Stimulated activated CD8-positive, alpha-beta memory T cell treated with anti-CD3 and anti-CD28 coated beads, Interleukin-12 subunit alpha, Interleukin-12 subunit beta, amount 100 ng/mL, for 24 hours (primary cell): ENCODE data around the gene CBR1.
A peak's percentile ranks its signal among the peaks of the same experiment; 100 is the strongest.
"Not testable (repeated sequence)": the region's sequence is repeated elsewhere in the genome, so short reads cannot be mapped to it uniquely, and the experiment has no call there.

Source experiments
- DNase-seq: peaks from one replicate; pipeline ENCODE4 v3.0.0-alpha.2; 2020; ENCODE audit errors: extremely low read depth

Gene CBR1

DNA sequence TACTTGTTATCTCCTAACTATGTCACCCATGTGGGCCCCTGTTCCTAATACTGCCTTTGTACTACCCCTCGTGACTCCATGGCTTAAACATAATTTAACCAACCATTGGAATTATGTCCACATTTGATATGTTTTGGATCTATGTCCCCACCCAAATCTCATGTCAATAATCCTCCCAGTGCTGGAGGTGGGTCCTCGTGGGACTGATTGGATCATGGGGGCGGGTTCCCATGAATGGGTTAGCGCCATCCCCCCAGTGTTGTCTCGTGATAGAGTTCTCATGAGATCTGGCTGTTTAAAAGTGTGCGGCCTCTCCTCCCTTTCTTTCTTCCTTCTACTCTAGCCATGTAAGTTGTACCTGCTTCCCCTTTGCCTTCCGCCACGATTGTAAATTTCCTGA, 9.8 kb downstream of the CBR1 start:
- DNase-seq: no peak

DNA sequence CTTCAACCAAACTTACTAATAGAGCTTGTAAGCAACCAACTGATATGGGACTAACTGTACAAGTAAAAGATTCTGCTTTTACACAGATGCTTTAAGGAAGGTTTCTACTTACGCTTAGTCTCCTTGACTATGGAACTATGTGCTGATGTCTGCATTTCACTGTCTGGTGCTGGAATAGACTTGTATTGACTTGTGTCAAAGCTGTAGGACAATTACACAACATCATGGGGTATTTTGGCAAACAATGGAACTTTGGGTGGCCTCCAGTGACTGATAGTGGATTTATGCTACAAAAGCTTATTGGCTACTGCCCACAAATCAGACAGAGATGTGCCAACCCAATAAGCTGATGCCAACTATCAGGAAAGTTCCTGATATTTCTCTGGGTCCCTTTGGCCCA, 10.6 kb downstream of the CBR1 start:
- DNase-seq: no peak

DNA sequence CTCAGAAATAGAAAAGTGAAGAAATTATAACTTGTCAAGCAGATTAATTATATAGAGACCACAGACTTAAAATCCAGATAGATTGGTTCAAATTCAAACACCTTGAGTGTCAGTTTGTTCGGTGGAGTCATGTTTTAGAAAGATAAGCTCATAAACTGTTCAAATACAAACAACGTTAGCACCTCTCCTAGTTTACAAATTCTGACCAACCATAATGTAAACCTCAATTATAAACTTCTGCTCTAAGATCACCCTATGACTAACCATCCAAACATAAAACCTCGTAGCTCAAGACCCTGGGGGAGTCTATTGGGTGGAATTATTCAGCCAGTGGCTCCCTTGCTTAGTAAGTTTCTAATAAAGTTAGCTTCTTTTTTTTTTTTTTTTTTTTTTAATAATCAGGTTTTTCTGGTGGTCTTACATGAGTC, 12.4 kb downstream of the CBR1 start:
- no peak for DNase-seq

DNA sequence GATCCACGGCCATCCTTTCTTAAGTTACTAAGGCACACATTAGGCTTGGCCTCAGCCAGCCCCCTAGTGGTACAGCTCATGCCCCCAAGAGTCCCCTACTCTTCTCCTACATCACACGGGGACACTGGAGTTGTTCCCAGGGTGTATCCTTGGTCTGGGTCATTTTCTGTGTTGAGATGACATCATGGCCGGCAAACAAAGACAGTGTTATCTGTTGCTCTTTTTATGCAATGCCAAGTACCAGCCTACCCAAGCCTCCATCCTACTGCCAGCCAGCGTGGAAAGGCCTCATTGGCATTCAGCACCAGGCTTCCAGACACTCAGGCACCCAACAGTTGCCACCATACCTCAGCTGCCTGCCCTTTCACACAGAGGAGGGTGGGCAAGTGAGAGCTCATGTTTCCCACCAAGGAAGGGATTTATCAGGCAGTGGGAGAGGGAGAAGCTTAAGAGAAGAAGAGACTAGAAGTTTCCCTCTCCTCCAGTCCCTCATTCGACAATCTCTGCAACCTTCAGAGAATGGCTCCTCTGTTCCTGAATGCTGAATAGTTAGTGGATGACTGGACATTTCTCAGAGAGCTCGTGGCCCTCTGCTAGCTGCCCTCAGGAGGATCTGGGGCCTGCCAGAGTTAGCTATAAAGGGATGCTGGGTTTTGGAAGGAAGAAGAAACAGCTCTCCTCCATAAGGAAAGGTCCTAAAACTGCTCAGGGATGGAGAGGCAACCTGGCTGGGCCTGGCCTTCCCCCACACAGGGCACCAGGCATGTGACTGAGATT, 17.7 kb downstream of the CBR1 start:
- DNase-seq: no peak

DNA sequence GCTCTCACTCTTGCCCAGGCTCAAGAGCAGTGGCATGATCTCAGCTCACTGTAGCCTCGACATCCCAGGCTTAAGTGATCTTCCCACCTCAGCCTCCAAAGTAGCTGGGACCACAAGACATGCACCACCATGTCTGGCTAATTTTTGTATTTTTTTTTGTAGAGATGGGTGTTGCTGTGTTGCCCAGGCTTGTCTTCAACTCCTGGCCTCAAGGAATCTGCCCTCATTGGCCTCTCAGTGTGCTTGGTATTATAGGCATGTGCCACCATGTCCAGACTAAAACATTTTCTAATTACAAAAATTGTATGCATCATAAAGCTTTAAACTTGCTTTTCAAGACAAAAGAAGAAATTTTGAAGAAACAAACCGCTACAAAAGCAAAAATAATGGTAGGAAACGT, 20.1 kb downstream of the CBR1 start:
- no peak for DNase-seq

DNA sequence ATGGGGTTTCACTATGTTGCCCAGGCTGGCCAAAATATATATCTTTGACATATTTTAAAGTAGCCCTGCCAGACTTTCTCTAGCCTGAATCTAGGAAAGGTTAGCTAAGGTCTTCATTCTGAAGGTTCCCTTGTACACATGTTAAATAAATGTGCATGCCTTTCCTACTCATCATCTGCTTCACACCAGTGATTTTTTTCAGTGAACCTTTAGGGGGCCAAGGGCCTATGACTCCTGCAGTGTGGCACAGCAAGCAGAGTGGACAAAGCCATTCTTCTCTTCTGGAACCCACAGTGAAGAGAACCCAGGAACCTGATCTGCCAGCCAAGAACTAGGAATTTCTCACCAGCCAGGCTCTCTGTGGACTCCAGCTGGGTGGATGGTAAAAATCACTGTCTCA, 22.9 kb downstream of the CBR1 start:
- DNase-seq: no peak

DNA sequence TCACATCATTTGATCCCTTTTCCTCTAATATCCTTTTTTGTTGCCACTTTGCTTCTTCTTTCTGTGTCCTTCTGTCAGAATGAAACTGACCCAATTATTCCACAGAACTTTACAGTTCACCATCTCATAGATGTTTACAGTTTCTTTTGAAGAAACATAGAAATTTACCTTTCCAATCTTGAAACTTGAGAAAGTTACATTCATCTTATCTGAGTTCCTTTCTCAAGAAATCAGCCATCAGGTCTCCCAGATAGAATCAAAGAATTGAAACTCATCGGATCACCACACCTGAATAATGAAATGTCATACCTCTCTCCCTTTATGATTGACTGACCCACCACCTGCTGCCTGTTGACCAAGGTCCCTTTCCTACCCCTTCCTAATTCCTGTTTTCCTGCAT, 23.7 kb downstream of the CBR1 start:
- DNase-seq: no peak

DNA sequence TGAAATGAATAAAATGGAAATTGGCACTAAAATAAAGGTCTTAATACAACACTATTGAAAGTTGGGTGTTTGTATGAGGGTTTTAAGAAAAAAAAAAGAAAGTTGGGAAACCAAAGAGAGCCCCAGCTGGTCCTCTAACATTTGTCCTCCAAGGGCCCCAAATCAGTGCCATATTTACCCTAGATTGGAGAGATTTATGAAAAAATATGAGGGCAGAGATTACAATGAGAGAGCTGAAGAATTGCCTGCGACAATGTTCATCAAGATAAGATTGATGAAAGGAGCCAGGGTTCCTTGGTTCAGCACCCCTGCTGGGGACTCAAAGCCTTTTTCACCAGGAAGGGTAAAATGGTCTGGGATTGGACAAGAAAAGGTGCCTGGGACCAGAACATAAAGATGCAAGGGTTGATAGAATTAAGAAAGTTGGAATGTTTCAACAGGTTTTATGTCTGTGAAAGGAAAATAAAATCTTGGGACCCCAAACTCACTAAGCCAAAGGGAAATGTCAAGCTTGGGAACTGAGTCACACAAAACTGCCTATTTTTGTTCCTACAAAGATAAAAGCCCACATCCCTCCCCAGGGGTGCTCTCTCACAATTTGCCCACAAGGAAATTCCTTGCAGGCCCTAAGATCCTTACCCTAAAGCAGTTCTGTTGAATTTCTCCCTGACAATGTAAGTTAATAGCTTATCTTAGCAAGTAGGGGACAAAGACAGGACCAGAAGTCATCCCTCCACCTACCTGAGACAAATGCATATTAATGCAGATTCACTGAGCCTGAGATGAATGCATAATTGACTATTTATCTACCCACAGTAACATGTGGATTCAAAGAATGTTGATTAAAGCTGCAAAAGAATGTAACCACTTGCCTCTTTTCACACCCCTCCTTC, 26.8 kb downstream of the CBR1 start:
- no peak for DNase-seq

DNA sequence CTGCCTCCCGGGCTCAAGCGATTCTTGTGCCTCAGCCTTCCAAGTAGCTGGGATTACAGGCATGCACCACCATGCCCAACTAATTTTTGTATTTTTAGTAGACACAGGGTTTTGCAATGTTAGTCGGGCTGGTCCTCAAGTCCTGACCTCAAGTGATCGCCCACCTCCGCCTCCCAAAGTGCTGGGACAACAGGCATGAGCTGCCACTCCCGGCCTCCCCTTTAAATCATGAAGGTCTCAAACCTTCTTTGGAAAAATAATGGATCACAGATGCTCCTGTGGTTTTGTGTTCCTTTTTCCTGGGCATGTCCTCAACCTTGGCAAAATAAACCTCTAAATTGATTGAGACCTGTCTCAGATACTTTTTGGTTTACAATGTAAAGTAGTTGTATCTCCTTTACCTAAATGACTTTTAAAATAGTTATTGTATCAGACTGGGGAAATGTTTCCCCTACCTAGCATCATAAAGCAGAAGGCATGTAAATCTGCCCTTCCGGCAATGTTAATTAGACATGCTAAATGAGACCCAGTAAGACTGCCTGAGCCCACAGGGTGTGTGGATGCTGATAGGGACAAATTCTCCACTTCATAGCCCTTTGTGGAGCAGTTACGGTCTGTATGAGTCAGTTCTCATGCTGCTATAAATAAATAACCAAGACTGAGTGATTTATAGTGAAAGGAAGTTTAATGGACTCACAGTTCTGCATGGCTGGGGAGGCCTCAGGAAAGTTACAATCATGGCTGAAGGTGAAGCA, 27.8 kb downstream of the CBR1 start:
- no peak for DNase-seq

DNA sequence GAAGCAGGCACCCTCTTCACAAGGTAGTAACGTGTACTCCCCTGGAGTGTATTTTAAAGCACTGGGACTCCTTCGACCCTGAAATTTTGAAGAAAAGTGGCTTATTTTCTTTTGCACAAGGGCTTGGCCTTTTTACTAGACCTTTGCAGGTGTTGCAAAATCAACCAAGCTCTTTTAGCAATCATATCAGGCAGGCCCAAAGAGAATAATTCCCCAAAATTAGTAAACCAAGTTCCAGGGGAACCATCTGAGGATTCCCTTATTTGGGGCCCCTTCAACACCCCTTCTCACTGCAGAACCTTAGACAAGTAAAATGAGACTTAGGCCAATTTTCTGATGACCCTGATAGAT, 28.3 kb downstream of the CBR1 start:
- DNase-seq: no peak

DNA sequence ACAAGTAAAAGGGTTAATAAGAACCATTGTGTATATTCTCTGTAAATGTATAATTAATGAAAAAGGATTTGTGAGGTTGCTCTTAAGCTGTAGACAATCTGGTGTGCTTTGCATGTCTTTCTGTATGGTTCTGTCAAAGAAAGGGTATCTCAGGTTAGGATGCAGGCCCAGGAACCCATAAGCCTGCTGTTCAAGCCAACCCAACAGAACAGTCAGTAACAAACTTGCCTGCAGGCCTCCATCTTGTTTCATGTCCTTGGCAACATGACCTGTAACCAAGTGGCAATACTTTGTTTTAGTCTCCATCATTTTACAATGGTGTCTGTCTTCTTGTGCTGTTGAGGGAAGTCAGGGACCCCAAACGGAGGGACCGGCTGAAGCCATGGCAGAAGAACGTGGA, 29.2 kb downstream of the CBR1 start:
- DNase-seq: no peak

DNA sequence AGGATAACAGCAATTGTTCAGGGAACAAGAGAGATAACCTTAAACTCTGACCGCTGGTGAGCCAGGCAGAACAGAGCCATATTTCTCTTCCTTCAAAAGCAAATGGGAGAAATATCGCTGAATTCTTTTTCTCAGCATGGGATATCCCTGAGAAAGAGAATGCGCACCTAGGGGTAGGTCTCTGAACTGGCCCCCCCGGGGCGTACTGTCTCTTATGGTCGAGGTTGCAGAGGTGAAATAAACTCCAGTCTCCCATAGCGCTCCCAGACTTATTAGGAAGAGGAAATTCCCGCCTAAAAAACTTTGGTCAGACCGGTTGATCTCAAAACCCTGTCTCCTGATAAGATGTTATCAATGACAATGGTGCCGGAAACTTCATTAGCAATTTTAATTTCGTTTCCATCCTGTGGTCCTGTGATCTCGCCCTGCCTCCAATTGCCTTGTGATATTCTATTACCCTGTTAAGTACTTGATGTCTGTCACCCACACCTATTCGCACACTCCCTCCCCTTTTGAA, 29.9 kb downstream of the CBR1 start:
- DNase-seq: not testable (repeated sequence)

DNA sequence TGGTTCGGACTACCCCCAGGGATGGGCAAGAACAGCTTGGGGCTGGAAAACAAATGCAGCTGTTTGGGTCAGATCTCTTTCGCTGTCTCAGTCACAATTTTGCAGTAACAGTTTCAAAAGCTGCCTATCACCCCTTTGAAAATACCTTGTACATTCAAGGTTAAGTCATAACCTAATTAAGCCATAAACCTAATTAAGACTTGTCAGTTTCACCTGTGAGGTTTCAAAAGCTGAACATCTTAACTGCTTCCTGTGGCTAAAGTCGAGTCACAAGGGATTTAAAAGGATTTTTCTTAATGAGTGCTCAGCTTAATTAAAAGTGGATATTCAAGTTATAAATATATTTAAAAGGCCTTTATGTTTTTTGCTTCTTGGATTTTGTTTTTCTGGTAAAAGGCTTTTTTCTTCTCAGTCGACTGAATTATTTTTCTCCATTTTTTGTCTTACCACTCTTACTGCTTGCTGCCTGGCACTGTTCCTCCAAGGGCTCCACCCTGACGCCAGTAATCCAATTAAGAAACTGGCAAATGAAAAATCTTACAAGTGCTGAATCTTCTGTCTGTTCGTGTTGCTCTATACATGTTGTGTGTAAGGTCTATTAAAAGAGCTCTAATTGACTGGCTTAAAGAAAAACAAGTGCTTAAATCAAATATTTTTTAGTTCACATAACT, 31.3 kb downstream of the CBR1 start:
- DNase-seq: no peak

DNA sequence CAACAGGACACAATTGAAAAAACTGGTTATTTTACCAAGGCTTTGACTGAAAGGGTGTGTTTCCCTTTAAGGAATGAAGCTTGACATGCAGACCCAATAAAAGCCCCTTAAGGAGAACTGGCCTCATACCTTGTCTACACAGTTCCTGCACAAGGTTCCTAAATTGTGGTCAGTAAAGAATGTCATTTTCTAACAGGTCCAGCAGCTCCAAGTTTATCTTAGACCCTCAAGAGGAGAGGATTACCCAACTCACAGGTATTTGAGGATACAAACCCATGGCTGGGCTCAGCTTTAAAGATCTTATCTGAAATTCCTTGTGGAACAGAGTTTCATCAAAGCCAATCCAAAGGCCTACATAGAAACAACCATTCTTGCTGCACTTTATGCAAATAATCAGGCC, 33.6 kb downstream of the CBR1 start:
- DNase-seq: no peak

DNA sequence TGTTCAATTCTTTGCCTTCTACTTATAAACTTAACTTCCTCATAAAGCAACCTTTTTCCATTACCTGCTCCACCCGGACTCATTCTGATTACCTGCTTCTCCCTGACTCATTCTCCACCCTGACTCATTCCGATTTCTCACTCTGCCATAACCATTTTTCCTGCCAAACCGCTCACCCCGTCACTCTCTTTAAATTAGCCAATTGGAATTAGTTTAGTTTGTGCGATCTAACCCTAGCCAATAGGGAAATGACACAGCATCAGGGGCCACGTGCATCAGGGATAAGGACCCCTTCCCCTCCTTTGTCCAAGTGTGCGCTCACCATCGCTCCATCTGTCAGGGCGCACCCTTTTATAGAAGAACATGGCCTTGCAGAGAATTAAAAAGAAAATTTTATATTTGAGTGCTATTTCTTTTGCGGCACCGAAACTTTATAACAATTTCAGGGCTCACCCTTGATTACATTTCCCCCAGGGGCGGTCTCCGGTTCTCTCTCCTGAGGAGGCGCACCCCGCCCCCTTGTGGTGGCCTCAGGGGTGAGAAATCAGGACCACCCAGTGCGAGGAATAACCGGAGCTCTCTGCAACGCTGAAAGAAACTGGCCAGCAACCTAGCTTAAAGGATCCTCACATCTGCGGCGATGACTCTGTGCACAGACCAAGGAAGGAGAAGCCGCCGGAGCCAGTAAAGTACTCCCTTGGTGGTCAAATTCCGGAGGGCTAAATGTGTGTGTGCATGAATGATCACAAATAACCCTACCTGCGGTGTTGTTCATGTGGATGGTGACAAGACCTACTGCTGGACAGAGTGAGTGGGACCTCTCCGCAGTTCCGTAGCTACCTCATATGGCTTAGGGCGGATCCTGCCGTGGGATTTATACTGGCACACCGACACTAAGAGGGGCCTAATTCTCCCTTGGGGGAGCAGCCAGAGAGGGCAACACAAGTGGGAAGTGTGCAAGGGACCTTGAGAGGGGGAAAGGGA, 34.8 kb downstream of the CBR1 start:
- peak; percentile 15 for DNase-seq

DNA sequence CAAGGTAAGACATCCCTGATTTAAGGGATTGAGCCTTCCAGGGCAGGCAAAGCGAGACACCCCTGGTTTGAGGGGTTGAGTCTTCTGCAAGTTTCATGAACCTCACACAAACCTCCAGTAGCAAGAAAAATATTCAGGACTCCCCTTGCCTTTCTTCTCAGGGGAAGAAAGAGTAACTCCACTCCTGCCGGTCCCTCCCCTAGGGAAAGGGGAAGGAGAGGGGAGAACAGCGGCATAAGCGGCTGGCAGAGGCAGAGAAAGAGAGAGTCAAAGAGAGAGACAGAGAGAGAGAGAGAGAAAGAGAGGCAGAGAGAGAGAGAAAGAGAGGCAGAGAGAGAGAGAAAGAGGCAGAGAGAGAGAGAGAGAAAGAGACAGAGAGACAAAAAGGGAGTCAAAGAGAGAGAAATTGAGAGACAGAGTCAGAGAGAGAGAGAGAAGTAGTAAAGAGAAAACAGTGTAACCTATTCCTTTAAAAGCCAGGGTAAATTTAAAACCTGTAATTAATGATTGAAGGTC, 35.6 kb downstream of the CBR1 start:
- DNase-seq: no peak

DNA sequence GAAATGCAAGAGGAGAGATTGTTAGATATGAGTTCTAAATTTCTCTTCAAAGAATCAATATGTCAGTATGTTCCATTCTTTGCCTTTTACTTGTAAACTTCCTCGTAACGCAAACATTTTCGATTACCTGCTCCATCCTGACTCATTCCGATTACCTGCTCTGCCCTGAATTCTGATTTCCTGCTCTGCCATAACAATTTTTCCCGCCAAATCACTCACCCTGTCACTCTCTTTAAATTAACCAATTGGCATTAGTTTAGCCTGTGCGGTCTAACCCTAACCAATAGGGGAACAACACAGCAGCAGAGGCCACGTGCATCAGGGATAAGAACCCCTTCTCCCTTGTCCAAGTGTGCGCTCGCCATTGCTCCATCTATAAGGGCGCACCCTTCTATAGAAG, 40.0 kb downstream of the CBR1 start:
- DNase-seq: no peak

DNA sequence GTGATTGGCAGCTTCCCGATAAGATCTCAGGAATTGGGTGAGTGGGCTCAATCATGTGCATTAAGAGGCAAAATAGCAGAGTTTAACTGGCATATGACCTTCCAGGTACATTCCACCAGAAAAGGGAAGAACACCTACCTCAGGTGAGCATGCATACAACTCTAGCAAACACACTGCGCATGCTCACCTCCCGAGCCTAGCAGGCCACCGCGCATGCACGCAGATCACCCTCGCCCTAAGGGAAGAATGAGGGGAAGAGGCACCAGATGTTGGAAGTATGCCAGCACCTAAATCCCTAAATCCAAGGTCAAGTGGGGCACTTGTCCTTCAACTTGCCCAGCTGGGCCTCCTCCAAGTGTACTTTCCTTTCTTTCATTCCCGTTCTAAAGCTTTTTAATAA, 41.4 kb downstream of the CBR1 start:
- no peak for DNase-seq

DNA sequence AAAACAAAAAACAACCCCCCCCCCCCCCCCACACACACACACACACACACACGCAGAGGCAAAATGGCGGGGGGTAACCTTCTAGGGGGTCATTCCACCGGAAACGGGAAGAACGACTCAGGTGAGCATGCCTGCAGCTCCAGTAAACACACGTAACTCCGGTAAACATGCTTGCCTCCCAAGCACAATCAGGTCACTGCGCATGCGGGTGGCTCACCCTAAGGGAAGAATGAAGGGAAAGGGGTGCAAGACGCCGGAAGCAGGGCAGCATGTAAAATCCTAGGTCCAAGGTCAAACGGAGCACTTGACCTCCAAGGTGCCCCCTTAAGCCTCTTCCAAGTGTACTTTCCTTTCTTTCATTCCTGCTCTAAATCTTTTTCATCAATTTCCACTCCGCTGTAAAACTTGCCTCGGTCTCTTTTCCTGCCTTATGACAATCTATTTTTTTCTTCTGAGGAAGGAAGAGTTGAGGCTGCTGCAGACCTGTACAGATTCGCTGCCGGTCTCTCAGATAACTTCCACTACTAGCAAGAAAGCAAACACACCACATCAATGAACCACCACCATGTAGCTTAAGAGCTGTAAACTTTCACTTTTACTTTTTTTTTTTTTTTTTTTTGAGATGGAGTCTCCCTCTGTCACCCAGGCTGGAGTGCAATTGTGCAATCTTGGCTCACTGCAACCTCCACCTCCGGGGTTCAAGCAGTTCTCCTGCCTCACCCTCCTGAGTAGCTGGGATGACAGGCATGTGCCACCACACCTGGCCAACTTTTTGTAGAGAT, 44.0 kb downstream of the CBR1 start:
- no peak for DNase-seq
